ENCODE measurements around the gene C1orf210.

Gene C1orf210

GRCh38 chr1:43288058-43288784, 2.8 kb upstream of the C1orf210 start:
- TF ChIP-seq, protein P1, sequence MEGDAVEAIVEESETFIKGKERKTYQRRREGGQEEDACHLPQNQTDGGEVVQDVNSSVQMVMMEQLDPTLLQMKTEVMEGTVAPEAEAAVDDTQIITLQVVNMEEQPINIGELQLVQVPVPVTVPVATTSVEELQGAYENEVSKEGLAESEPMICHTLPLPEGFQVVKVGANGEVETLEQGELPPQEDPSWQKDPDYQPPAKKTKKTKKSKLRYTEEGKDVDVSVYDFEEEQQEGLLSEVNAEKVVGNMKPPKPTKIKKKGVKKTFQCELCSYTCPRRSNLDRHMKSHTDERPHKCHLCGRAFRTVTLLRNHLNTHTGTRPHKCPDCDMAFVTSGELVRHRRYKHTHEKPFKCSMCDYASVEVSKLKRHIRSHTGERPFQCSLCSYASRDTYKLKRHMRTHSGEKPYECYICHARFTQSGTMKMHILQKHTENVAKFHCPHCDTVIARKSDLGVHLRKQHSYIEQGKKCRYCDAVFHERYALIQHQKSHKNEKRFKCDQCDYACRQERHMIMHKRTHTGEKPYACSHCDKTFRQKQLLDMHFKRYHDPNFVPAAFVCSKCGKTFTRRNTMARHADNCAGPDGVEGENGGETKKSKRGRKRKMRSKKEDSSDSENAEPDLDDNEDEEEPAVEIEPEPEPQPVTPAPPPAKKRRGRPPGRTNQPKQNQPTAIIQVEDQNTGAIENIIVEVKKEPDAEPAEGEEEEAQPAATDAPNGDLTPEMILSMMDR (IDR thresholded peaks at IDR 0.05; ENCODE audit: low read depth, low read length), result no peak
- Histone ChIP-seq H3K36me3 (no peaks in the 10 kb centered on the region), H3K4me1 (no peaks in the 10 kb centered on the region), H3K27me3 (no peaks in the 10 kb centered on the region), H3K4me3 (ENCODE audit: low read depth, low read length) (no peak overlapping the region), H3K9me3 (no peaks in the 10 kb centered on the region)
- DNase-seq, result no peak

- no peaks in the 10 kb centered on the region for H3K36me3 ChIP-seq
- no peak overlapping the region for H3K4me3 ChIP-seq (ENCODE audit: low read depth, low read length)
- no peaks in the 10 kb centered on the region for H3K27me3 ChIP-seq
- TF ChIP-seq, protein P1 (IDR thresholded peaks at IDR 0.05; ENCODE audit: low read depth, low read length), result no peak
- H3K4me1 ChIP-seq, result no peaks in the 10 kb centered on the region
- no peaks in the 10 kb centered on the region for H3K9me3 ChIP-seq
- DNase-seq, result no peak
These were observed 1.2 kb upstream of the C1orf210 start for GRCh38 chr1:43286533-43286932.

- Histone ChIP-seq H3K27me3 (no peaks in the 10 kb centered on the region), H3K4me1 (no peaks in the 10 kb centered on the region), H3K9me3 (no peaks in the 10 kb centered on the region), H3K36me3 (no peaks in the 10 kb centered on the region), H3K4me3 (ENCODE audit: low read depth, low read length) (no peak overlapping the region)
- no peak for DNase-seq
- TF ChIP-seq, protein P1 (IDR thresholded peaks at IDR 0.05; ENCODE audit: low read depth, low read length), result no peak
These were observed 734 bp upstream of the C1orf210 start for GRCh38 chr1:43286115-43286514.

- TF ChIP-seq, protein P1 (IDR thresholded peaks at IDR 0.05; ENCODE audit: low read depth, low read length), result no peak
- no peaks in the 10 kb centered on the region for H3K9me3 ChIP-seq
- no peak for DNase-seq
- no peaks in the 10 kb centered on the region for H3K27me3 ChIP-seq
- H3K4me1 ChIP-seq, result no peaks in the 10 kb centered on the region
- H3K36me3 ChIP-seq, result no peaks in the 10 kb centered on the region
- no peak overlapping the region for H3K4me3 ChIP-seq (ENCODE audit: low read depth, low read length)
These were observed 753 bp downstream of the C1orf210 start for GRCh38 chr1:43284546-43285110.

DNA sequence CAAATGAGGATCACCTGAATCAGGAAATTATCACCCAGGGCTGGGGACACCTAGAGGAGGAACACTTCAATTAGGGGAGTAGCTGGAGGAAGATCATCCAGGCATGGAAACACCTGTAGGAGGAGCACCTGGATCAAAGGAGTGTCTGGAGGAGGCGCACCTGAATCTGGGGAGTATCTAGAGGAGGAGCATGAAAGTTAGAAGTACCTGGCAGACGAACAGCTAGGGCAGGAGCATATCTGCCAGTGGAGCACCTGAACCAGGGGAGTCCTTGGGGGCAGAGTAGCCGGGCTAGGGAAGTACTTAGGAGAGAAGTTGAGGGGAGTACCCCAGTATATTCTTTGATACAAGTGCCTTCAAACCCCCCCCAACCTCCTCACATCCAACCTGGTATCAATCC, 1.3 kb downstream of the C1orf210 start:
- Histone ChIP-seq H3K4me1 (no peaks in the 10 kb centered on the region), H3K4me3 (ENCODE audit: low read depth, low read length) (no peak overlapping the region), H3K9me3 (no peaks in the 10 kb centered on the region), H3K27me3 (no peaks in the 10 kb centered on the region), H3K36me3 (no peaks in the 10 kb centered on the region)
- TF ChIP-seq, protein P1 (IDR thresholded peaks at IDR 0.05; ENCODE audit: low read depth, low read length), result no peak
- no peak for DNase-seq

Data from BE2C (cell line).